ENCODE results near the gene SMIM44. TPM values are rescaled to one million over a fixed set of nuclear protein-coding genes. Genes with fewer than 3 reads are reported as not detected.

SMIM44 gene
- total RNA-seq, 1 donor from 2014 or later, result not detected

DNA sequence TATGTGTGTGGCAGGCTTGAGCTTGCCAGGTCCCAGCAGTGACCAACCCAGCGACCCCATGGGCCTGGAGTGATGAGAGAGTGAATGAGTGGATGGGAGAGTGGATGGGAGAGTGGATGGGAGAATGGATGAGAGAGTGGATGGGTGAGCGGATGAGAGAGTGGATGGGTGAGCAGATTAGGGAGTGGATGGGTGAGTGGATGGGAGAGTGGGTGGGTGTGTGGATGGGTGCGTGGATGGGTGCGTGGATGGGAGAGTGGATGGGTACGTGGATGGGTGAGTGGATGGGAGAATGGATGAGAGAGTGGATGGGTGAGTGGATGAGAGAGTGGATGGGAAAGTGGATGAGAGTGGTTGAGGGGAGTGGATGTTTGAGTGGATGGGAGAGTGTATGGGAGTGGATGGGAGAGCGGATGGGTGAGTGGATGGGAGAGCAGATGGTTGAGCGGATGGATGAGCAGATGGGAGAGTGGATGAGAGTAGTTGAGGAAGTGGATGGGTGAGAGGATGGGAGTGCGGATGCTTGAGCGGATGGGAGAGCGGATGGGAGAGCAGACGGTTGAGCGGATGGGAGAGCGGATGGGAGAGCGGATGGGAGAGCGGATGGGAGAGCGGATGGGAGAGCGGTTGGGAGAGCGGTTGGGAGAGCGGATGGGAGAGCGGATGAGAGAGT lies 45.4 kb upstream of the SMIM44 start:
- DNase-seq (ENCODE audit: low read depth, low spot score), result no peak
- Mint-ChIP-seq H3K36me3 (ENCODE audit: low read depth) (peaks cover 3% of the 10 kb centered on the region), H3K9me3 (no peaks in the 10 kb centered on the region), H3K4me1 (no peaks in the 10 kb centered on the region), H3K27ac (ENCODE audit: unreplicated experiment) (no peak overlapping the region), H3K27me3 (ENCODE audit: low read depth) (no peaks in the 10 kb centered on the region), H3K4me3 (no peak overlapping the region)
- TF ChIP-seq, protein P1, sequence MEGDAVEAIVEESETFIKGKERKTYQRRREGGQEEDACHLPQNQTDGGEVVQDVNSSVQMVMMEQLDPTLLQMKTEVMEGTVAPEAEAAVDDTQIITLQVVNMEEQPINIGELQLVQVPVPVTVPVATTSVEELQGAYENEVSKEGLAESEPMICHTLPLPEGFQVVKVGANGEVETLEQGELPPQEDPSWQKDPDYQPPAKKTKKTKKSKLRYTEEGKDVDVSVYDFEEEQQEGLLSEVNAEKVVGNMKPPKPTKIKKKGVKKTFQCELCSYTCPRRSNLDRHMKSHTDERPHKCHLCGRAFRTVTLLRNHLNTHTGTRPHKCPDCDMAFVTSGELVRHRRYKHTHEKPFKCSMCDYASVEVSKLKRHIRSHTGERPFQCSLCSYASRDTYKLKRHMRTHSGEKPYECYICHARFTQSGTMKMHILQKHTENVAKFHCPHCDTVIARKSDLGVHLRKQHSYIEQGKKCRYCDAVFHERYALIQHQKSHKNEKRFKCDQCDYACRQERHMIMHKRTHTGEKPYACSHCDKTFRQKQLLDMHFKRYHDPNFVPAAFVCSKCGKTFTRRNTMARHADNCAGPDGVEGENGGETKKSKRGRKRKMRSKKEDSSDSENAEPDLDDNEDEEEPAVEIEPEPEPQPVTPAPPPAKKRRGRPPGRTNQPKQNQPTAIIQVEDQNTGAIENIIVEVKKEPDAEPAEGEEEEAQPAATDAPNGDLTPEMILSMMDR (conservative IDR thresholded peaks at IDR 0.05), result no peak

DNA sequence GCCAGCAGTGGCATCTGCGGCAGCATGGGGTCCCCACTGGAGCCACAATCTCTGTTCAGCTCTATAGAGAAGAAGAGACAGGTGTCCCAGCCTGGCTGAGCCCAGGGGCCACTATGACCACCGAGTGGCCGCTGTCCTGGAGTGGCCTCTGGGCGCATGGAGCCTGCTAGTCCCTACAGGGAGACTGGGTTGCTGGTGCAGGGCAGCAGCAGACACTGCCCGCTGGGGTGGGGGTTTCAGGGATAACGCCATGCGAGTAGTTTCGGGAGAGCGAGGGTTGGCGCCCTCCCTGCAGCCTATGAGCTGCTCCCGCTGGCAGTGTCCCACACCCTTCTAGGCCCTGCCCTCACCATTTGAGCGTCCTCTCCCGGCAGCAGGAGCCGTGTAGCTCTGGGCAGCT lies 44.8 kb upstream of the SMIM44 start:
- TF ChIP-seq, protein P1 (conservative IDR thresholded peaks at IDR 0.05), result no peak
- no peaks in the 10 kb centered on the region for H3K9me3 Mint-ChIP-seq
- H3K27ac Mint-ChIP-seq (ENCODE audit: unreplicated experiment), result no peak overlapping the region
- no peak for DNase-seq (ENCODE audit: low read depth, low spot score)
- no peaks in the 10 kb centered on the region for H3K27me3 Mint-ChIP-seq (ENCODE audit: low read depth)
- H3K36me3 Mint-ChIP-seq (ENCODE audit: low read depth), result no peaks in the 10 kb centered on the region
- H3K4me3 Mint-ChIP-seq, result no peak overlapping the region
- H3K4me1 Mint-ChIP-seq, result no peaks in the 10 kb centered on the region

DNA sequence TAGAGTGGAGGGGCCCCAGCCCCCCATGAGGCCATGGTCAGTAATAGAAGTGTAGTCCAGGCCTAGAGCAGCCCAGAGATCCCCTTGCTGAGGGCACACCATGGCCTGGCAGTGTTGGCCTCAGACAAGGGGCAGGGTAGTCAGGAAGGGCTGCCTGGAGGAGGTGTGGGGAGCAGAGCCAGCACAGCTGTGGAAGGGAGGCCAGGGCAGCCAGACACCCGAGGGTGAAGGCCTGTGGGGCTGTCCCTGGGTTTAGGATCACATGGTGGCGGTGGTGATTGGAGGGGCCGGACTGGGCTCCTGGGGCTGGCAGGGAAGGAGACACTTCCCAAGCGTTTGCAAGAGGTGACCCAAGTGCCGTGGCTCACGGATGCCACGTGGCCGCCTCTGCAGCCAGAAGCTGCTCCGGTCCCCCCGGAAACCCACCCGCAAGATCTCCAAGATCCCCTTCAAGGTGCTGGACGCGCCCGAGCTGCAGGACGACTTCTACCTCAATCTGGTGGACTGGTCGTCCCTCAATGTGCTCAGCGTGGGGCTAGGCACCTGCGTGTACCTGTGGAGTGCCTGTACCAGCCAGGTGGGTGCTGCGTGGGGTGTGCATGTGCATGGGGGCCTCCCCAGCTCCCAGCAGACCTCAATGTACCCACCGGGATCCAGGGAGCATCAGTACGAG lies 44.1 kb upstream of the SMIM44 start:
- H3K27me3 Mint-ChIP-seq (ENCODE audit: low read depth), result no peaks in the 10 kb centered on the region
- DNase-seq (ENCODE audit: low read depth, low spot score), result no peak
- TF ChIP-seq, protein P1 (conservative IDR thresholded peaks at IDR 0.05), result no peak
- H3K4me3 Mint-ChIP-seq, result no peak overlapping the region
- no peaks in the 10 kb centered on the region for H3K9me3 Mint-ChIP-seq
- H3K27ac Mint-ChIP-seq (ENCODE audit: unreplicated experiment), result no peak overlapping the region
- no peaks in the 10 kb centered on the region for H3K36me3 Mint-ChIP-seq (ENCODE audit: low read depth)
- no peaks in the 10 kb centered on the region for H3K4me1 Mint-ChIP-seq

DNA sequence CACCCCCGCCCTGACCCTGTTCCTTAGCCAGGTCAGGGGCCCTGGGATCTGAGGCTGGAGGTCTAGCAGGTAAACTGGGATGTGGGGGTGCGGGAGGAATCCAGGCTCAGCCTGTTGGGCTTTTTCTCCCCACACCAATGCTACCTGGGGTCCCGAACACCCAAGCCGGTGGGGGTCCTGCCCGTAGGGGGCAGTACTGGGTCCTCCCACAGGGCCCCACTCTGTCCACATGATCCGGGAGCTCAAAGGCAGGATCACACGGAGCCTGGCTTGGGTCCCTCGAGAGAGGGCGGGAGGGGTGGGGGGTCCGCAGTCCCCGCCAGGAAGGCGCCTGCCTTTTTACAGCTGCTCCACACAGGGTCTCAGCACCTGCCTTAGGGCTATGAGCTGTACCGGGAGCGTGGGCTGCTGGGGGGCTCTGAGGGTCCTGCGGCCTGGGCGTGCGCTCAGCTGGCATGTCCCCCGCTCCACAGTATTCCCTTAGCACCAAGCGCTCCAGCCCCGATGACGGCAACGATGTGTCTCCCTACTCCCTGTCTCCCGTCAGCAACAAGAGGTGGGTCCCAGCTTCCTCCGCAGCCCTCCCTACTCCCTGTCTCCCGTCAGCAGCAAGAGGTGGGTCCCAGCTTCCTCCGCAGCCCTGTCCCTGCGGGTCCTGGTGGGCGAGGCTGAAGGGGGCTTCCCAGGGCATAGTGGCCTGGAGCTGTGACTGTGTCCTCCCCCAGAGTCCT lies 43.4 kb upstream of the SMIM44 start:
- no peak overlapping the region for H3K4me3 Mint-ChIP-seq

DNA sequence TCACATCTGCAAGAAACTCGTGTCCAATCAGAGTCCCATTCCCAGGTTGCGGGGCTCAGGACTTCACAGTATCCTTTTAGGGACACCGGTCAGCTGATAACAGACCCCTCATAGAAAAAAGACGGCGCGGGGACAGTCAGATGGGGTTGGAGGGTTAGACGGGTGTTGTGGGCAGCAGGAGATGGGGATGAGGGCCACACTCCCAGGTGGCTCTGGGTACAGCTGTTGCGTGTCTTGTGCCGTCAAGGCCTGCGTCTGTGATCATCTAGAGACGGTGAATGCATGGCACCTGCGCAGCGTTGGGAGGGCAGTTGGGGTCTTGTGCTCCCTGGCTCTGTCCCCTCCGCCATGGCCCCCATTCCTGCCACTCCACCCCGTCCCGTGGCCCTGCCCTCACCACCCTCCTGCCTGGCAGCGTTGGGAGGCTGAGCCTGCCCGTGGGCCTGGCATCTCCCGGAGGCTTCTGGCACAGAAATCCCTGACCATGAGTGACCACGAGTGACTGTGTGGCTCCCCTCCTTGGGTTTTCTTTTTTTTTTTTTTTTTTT lies 41.7 kb upstream of the SMIM44 start:
- TF ChIP-seq, protein P1 (conservative IDR thresholded peaks at IDR 0.05), result no peak
- no peaks in the 10 kb centered on the region for H3K4me1 Mint-ChIP-seq
- peaks cover 3% of the 10 kb centered on the region for H3K36me3 Mint-ChIP-seq (ENCODE audit: low read depth)
- no peak overlapping the region for H3K4me3 Mint-ChIP-seq
- no peaks in the 10 kb centered on the region for H3K27me3 Mint-ChIP-seq (ENCODE audit: low read depth)
- DNase-seq (ENCODE audit: low read depth, low spot score), result no peak
- H3K9me3 Mint-ChIP-seq, result no peaks in the 10 kb centered on the region
- no peak overlapping the region for H3K27ac Mint-ChIP-seq (ENCODE audit: unreplicated experiment)

More for the DNA sequence above, 43.4 kb upstream of the SMIM44 start:
- no peaks in the 10 kb centered on the region for H3K27me3 Mint-ChIP-seq (ENCODE audit: low read depth)
- H3K4me1 Mint-ChIP-seq, result no peaks in the 10 kb centered on the region
- no peaks in the 10 kb centered on the region for H3K36me3 Mint-ChIP-seq (ENCODE audit: low read depth)
- H3K27ac Mint-ChIP-seq (ENCODE audit: unreplicated experiment), result no peak overlapping the region
- no peaks in the 10 kb centered on the region for H3K9me3 Mint-ChIP-seq
- no peak for DNase-seq (ENCODE audit: low read depth, low spot score)
- TF ChIP-seq, protein P1 (conservative IDR thresholded peaks at IDR 0.05), result peak; percentile 39

Data from neural crest cell (in vitro differentiated cells).